Neural crest cell (in vitro differentiated cells): ENCODE results near the gene ACVR2A. TPM values are rescaled to one million over a fixed set of nuclear protein-coding genes. Genes with fewer than 3 reads are reported as not detected.

Experiments used
- DNase-seq: peaks from one replicate; pipeline ENCODE4 v3.0.0; 2021; ENCODE audit warnings: low read depth, mixed read lengths, low spot score
- H3K27ac Mint-ChIP-seq: one replicate; pipeline ENCODE4 v1.8.0; 2021; ENCODE audit warnings: mild to moderate bottlenecking, mixed read lengths; ENCODE audit not compliant: unreplicated experiment
- H3K27me3 Mint-ChIP-seq: 2 replicates; pipeline ENCODE4 v1.8.0; 2021; ENCODE audit warnings: low read depth, mild to moderate bottlenecking, mixed read lengths
- H3K36me3 Mint-ChIP-seq: 2 replicates; pipeline ENCODE4 v1.8.0; 2021; ENCODE audit warnings: low read depth, mild to moderate bottlenecking, mixed read lengths
- H3K4me1 Mint-ChIP-seq: 2 replicates; pipeline ENCODE4 v1.8.0; 2021; ENCODE audit warnings: mixed read lengths
- H3K4me3 Mint-ChIP-seq: one replicate; pipeline ENCODE4 v1.8.0; 2021; ENCODE audit warnings: mild to moderate bottlenecking, mixed read lengths
- H3K9me3 Mint-ChIP-seq: 2 replicates; pipeline ENCODE4 v1.8.0; 2021; ENCODE audit warnings: mixed read lengths
- CTCF ChIP-seq: fragments of 200-600 bp; sonication (generic); conservative IDR thresholded peaks from 2 replicates; pipeline ENCODE4 v1.5.0; 2021; ENCODE audit warnings: antibody characterized with exemption, mild to moderate bottlenecking
- total RNA-seq: library from RNA; stranded (reverse); gene quantifications from 2 replicates; pipeline ENCODE4 v1.2.1, GENCODE V29; 2021

ACVR2A gene
- total RNA-seq, 1 donor from 2014 or later: 26.8 TPM

GRCh38 chr2:147933931-147934330 lies 89.1 kb downstream of the ACVR2A start:
- H3K27me3 Mint-ChIP-seq: no peaks in the 10 kb centered on the region
- H3K4me3 Mint-ChIP-seq: no peak overlapping the region
- no peaks in the 10 kb centered on the region for H3K4me1 Mint-ChIP-seq
- TF ChIP-seq CTCF: no peak
- no peak for DNase-seq
- H3K27ac Mint-ChIP-seq: no peak overlapping the region
- H3K36me3 Mint-ChIP-seq: peaks cover 16% of the 10 kb centered on the region
- H3K9me3 Mint-ChIP-seq: no peaks in the 10 kb centered on the region

- no peak for DNase-seq
- TF ChIP-seq CTCF: no peak
- no peaks in the 10 kb centered on the region for H3K9me3 Mint-ChIP-seq
- no peaks in the 10 kb centered on the region for H3K4me1 Mint-ChIP-seq
- no peak overlapping the region for H3K4me3 Mint-ChIP-seq
- H3K27ac Mint-ChIP-seq: no peak overlapping the region
- peaks cover 11% of the 10 kb centered on the region for H3K36me3 Mint-ChIP-seq
- H3K27me3 Mint-ChIP-seq: no peaks in the 10 kb centered on the region
These were observed 90.2 kb downstream of the ACVR2A start for GRCh38 chr2:147934881-147935620.

GRCh38 chr2:147937744-147938349 lies 93.0 kb downstream of the ACVR2A start:
- no peaks in the 10 kb centered on the region for H3K9me3 Mint-ChIP-seq
- H3K27ac Mint-ChIP-seq: no peak overlapping the region
- H3K27me3 Mint-ChIP-seq: no peaks in the 10 kb centered on the region
- H3K4me3 Mint-ChIP-seq: no peak overlapping the region
- DNase-seq: no peak
- H3K36me3 Mint-ChIP-seq: peaks cover 4% of the 10 kb centered on the region
- no peaks in the 10 kb centered on the region for H3K4me1 Mint-ChIP-seq
- TF ChIP-seq CTCF: peak; percentile 96

- Mint-ChIP-seq H3K4me1 (no peaks in the 10 kb centered on the region), H3K27ac (no peak overlapping the region), H3K4me3 (no peak overlapping the region), H3K36me3 (no peaks in the 10 kb centered on the region), H3K9me3 (no peaks in the 10 kb centered on the region), H3K27me3 (no peaks in the 10 kb centered on the region)
- DNase-seq: no peak
- TF ChIP-seq CTCF: no peak
These were observed 94.5 kb downstream of the ACVR2A start for GRCh38 chr2:147939313-147939712.

GRCh38 chr2:147945660-147946059 lies 100.8 kb downstream of the ACVR2A start:
- H3K36me3 Mint-ChIP-seq: peaks cover 6% of the 10 kb centered on the region
- no peaks in the 10 kb centered on the region for H3K9me3 Mint-ChIP-seq
- no peak for TF ChIP-seq CTCF
- no peak overlapping the region for H3K4me3 Mint-ChIP-seq
- no peaks in the 10 kb centered on the region for H3K4me1 Mint-ChIP-seq
- no peaks in the 10 kb centered on the region for H3K27me3 Mint-ChIP-seq
- no peak for DNase-seq
- no peak overlapping the region for H3K27ac Mint-ChIP-seq
